ENCODE results near the gene GPR143.
A peak's percentile ranks its signal among the peaks of the same experiment; 100 is the strongest.

GPR143 gene

DNA sequence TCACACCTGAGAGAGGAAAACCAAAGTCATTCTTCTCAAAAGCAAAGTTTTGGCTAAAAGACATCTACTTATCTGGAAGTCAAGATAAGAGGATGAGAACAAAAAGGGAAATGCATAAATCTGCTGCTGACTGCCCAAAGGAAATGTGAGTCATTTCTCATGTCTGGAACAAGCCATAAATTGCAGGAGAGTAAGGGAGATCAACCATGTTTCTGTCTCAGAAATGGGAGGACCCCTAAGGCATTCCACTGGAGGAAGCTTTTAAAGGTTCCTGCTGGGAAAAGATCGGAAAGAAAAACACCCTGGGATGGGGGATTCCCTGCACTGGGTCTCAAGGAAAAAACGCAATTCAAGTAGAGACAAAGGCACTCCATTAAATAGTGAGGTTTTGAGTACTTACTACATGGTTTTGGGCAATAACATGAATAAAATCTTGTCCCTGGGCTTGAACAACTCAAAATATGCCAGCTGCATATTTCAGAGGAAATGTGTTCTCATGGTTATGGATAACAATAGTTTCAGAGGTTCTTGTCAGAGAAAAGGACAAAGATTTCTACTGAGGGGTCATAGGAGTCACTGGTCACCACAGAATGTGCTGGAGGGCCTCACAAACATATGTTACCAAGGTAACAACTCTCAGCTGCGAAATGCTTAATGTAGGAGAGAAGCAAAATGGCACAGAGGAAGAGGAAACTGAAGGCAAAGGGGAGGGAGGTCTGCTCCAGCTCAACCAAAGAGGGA lies 19.3 kb downstream of the GPR143 start:
- DNase-seq (ENCODE audit: insufficient read length, low spot score) (no peak), FAIRE-seq (no peak)
- TF ChIP-seq POU2F2 (IDR thresholded peaks at IDR 0.05; ENCODE audit: low read depth, low read length) (no peak), POLR2AphosphoS5 (IDR thresholded peaks at IDR 0.05; ENCODE audit: low read depth, low read length) (no peak), POLR2A (IDR thresholded peaks at IDR 0.05; ENCODE audit: low read depth, low read length) (no peak), TAF1 (IDR thresholded peaks at IDR 0.05; ENCODE audit: low read depth, low read length) (no peak), SPI1 (IDR thresholded peaks at IDR 0.05; ENCODE audit: low read depth, low read length) (no peak), PAX5 (IDR thresholded peaks at IDR 0.05; ENCODE audit: insufficient read depth, low read length, severe bottlenecking) (no peak)

DNA sequence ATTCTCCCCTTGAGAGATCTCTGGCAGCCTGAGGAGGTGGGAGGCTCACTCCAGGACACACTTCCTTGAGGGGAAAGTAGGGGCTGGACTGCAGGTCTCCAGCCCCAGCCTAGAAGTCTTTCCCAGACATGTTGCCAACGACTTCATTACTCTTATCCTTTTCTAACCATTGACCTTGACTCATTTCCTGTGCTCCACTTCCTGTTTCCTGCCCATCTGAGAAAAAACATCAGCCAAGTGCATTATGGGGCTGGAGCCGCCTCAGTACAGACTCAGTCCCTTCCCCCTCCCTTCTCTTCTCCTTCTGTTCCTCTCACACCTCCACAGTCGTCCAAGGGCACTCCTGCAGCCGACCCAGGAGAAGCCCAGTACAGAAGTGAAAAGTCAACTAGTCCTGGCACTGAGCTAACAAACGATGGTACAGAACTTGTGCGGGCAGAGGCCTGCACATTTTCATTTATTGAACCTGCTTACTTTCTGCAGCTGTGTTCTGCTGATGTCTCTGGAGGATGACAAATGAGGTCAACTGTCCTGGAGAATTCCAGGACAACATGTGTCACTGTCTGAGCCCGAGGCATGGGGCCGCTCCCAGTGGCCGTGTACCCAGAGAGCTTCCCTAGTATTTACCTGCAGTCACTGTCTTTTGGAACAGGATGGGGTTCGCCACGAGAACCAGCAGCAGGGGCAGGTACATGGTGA lies 20.1 kb downstream of the GPR143 start:
- no peak for TF ChIP-seq POU2F2 (IDR thresholded peaks at IDR 0.05; ENCODE audit: low read depth, low read length)
- TF ChIP-seq POLR2AphosphoS5 (IDR thresholded peaks at IDR 0.05; ENCODE audit: low read depth, low read length) = no peak
- TF ChIP-seq PAX5 (IDR thresholded peaks at IDR 0.05; ENCODE audit: insufficient read depth, low read length, severe bottlenecking) = no peak
- TF ChIP-seq POLR2A (IDR thresholded peaks at IDR 0.05; ENCODE audit: low read depth, low read length) = no peak
- peak; percentile 47; the same call in 1 of the 2 replicates for TF ChIP-seq SPI1 (IDR thresholded peaks at IDR 0.05; ENCODE audit: low read depth, low read length)
- no peak for TF ChIP-seq TAF1 (IDR thresholded peaks at IDR 0.05; ENCODE audit: low read depth, low read length)
- no peak for DNase-seq (ENCODE audit: insufficient read length, low spot score)
- FAIRE-seq = no peak

DNA sequence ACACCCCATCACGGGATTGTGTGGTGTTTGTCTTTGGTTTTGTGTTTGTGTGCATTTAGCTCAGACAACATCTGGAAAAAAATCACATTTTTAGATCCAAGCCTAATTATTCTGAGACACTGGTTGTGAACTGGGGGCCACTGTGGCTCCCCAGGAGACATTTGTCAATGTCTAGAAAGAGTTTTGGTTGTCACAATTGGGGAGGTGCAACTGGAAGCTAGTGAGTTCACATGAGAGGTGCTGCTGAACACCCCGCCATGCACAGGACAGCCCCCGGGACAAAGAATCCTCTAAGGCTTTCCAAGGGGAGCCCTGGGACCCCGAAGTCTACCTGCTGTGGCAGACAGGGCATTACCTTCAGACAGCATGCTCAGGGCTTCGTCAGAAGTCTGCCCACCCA lies 26.5 kb downstream of the GPR143 start:
- TF ChIP-seq SPI1 (IDR thresholded peaks at IDR 0.05; ENCODE audit: low read depth, low read length) = no peak
- no peak for TF ChIP-seq POU2F2 (IDR thresholded peaks at IDR 0.05; ENCODE audit: low read depth, low read length)
- no peak for TF ChIP-seq TAF1 (IDR thresholded peaks at IDR 0.05; ENCODE audit: low read depth, low read length)
- TF ChIP-seq POLR2AphosphoS5 (IDR thresholded peaks at IDR 0.05; ENCODE audit: low read depth, low read length) = no peak
- TF ChIP-seq PAX5 (IDR thresholded peaks at IDR 0.05; ENCODE audit: insufficient read depth, low read length, severe bottlenecking) = no peak
- no peak for TF ChIP-seq POLR2A (IDR thresholded peaks at IDR 0.05; ENCODE audit: low read depth, low read length)
- DNase-seq (ENCODE audit: insufficient read length, low spot score) = no peak
- FAIRE-seq = no peak

GRCh38 chrX:9738151-9738550 lies 27.5 kb downstream of the GPR143 start:
- DNase-seq (ENCODE audit: insufficient read length, low spot score) (no peak), FAIRE-seq (no peak)
- no peak for TF ChIP-seq POLR2AphosphoS5 (IDR thresholded peaks at IDR 0.05; ENCODE audit: low read depth, low read length)
- no peak for TF ChIP-seq POLR2A (IDR thresholded peaks at IDR 0.05; ENCODE audit: low read depth, low read length)
- no peak for TF ChIP-seq POU2F2 (IDR thresholded peaks at IDR 0.05; ENCODE audit: low read depth, low read length)
- TF ChIP-seq PAX5 (IDR thresholded peaks at IDR 0.05; ENCODE audit: insufficient read depth, low read length, severe bottlenecking) = no peak
- TF ChIP-seq SPI1 (IDR thresholded peaks at IDR 0.05; ENCODE audit: low read depth, low read length) = no peak
- TF ChIP-seq TAF1 (IDR thresholded peaks at IDR 0.05; ENCODE audit: low read depth, low read length) = no peak

DNA sequence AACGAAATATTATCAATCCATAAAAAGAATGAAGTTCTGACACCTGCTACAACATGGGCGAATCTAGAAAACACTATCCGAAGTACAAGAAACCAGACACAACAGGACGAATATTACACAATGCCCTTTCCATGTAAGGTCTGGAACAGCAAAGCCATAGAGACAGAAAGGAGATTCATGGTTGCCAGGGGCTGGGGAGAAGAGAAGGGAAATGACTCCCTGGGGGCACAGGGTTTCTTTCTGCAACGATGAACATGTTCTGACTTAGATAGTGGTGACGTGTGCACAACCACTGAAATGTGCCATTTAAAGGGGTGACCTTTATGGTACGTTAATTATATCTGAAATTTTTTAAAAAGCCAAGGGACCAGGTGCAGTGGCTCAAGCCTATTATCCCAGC lies 28.3 kb downstream of the GPR143 start:
- FAIRE-seq (no peak), DNase-seq (ENCODE audit: insufficient read length, low spot score) (no peak)
- TF ChIP-seq PAX5 (IDR thresholded peaks at IDR 0.05; ENCODE audit: insufficient read depth, low read length, severe bottlenecking) (no peak), SPI1 (IDR thresholded peaks at IDR 0.05; ENCODE audit: low read depth, low read length) (no peak), POLR2AphosphoS5 (IDR thresholded peaks at IDR 0.05; ENCODE audit: low read depth, low read length) (no peak), POU2F2 (IDR thresholded peaks at IDR 0.05; ENCODE audit: low read depth, low read length) (no peak), POLR2A (IDR thresholded peaks at IDR 0.05; ENCODE audit: low read depth, low read length) (no peak), TAF1 (IDR thresholded peaks at IDR 0.05; ENCODE audit: low read depth, low read length) (no peak)

DNA sequence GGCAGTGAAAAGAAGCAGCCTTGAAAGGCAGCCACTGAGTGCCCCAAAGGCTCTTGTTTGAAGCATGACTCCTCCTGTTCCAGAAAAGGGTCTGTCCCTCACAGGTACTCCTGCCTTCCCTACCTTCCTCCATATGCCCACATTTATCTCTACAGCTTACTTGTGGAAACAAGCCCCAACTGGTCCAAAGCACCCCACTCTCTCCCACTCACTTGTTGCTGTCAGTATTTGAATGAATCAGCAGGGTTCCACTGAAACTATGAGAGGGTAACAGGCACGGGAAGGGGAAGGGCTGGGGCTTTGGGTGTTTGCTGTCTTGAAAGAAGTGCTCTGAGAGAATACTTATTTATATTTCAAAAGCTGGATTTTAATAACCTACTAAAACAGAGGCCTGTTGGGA lies 34.9 kb downstream of the GPR143 start:
- no peak for FAIRE-seq
- no peak for TF ChIP-seq SPI1 (IDR thresholded peaks at IDR 0.05; ENCODE audit: low read depth, low read length)
- no peak for TF ChIP-seq POLR2AphosphoS5 (IDR thresholded peaks at IDR 0.05; ENCODE audit: low read depth, low read length)
- no peak for TF ChIP-seq POLR2A (IDR thresholded peaks at IDR 0.05; ENCODE audit: low read depth, low read length)
- TF ChIP-seq PAX5 (IDR thresholded peaks at IDR 0.05; ENCODE audit: insufficient read depth, low read length, severe bottlenecking) = no peak
- TF ChIP-seq POU2F2 (IDR thresholded peaks at IDR 0.05; ENCODE audit: low read depth, low read length) = no peak
- TF ChIP-seq TAF1 (IDR thresholded peaks at IDR 0.05; ENCODE audit: low read depth, low read length) = no peak
- DNase-seq (ENCODE audit: insufficient read length, low spot score) = no peak

DNA sequence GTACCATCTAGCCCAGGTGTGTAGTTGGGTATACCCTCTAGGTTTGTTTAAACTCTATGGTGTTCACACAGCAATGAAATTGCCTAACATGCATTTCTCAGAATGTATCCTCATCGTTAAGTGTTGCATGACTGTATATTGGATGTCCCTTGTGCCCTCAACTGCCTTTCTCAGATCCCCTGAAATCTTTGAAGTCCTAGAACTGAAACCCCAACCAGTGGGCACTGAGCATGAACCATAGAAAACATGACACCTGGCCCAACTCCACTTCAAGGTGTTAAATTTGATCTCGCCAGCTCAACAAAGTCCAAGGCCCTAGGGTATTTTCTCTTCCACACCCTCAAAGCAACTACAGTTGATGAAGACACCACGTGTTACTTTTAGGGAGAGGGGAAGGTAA lies 35.6 kb downstream of the GPR143 start:
- DNase-seq (ENCODE audit: insufficient read length, low spot score) (no peak), FAIRE-seq (no peak)
- TF ChIP-seq TAF1 (IDR thresholded peaks at IDR 0.05; ENCODE audit: low read depth, low read length) (no peak), PAX5 (IDR thresholded peaks at IDR 0.05; ENCODE audit: insufficient read depth, low read length, severe bottlenecking) (no peak), SPI1 (IDR thresholded peaks at IDR 0.05; ENCODE audit: low read depth, low read length) (no peak), POU2F2 (IDR thresholded peaks at IDR 0.05; ENCODE audit: low read depth, low read length) (no peak), POLR2A (IDR thresholded peaks at IDR 0.05; ENCODE audit: low read depth, low read length) (no peak), POLR2AphosphoS5 (IDR thresholded peaks at IDR 0.05; ENCODE audit: low read depth, low read length) (no peak)

DNA sequence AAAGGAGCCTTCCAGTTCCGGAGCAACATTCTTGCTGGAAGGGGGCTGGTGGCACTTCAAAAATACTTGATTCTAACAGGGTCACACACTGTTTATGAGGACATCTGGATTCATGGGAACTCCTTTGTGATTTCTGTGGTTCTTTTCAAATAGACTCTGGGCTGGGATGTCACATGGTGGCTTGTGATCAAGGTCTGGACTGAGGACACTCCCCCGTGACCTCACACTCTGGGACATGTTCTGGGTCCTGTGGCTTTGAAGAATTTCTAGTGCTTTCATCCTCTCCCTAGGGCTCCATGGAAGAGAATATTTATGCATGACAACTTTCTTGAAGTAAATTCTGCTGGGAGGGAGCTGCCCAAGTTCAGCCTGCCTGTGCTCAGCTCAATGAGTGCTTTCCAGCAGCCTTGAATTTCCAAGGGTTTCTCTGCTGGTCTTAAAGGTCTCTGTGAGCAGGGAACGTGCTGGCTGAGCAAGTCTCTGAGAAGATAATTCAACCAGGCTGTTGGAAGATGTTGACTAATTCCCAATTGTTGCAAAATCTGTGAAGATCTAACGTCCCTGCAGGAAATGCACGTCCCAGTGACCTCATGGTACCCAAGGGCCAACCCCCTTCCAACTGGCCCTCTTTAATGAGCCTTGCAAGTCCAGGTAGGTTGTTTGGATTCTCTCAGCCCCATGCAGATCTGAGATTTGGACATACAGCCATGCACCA lies 36.3 kb downstream of the GPR143 start:
- TF ChIP-seq POLR2A (IDR thresholded peaks at IDR 0.05; ENCODE audit: low read depth, low read length) (no peak), PAX5 (IDR thresholded peaks at IDR 0.05; ENCODE audit: insufficient read depth, low read length, severe bottlenecking) (no peak), POLR2AphosphoS5 (IDR thresholded peaks at IDR 0.05; ENCODE audit: low read depth, low read length) (no peak), TAF1 (IDR thresholded peaks at IDR 0.05; ENCODE audit: low read depth, low read length) (no peak)
- FAIRE-seq = no peak
- DNase-seq (ENCODE audit: insufficient read length, low spot score) = no peak

DNA sequence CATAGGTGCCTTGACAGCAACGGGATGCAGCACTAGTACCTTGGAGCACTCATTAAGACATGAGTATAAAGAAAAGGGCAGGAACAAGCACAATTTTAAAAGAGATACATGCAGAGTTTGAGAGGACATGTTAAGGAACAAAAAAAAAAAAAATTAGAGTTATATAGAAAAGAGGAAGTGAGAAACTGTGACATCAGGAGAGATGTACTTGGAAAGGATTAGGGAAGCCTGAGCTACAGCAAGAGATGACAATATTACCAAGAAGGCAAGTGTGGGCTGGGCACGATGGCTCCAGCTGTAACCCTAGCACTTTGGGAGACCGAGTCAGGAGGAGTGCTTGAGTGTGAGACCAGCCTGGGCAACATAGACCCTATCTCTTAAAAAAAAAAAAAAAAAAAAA lies 37.4 kb downstream of the GPR143 start:
- peak; percentile 43 for FAIRE-seq
- no peak for DNase-seq (ENCODE audit: insufficient read length, low spot score)

More for the DNA sequence above, 37.4 kb downstream of the GPR143 start:
- TF ChIP-seq POLR2A (IDR thresholded peaks at IDR 0.05; ENCODE audit: low read depth, low read length) (no peak), SPI1 (IDR thresholded peaks at IDR 0.05; ENCODE audit: low read depth, low read length) (peak; percentile 92)
